Smooth muscle cell (in vitro differentiated cells): ENCODE data around the gene S1PR2. TPM values are rescaled to one million over a fixed set of nuclear protein-coding genes. Genes with fewer than 3 reads are reported as not detected.

Experiments used
- DNase-seq: peaks from one replicate; lab custom pipeline; 2025; ENCODE audit not compliant: unreplicated experiment; lab: John Stamatoyannopoulos, UW
- H2AFZ ChIP-seq: fragments of 200-600 bp; sonication (generic); 2 replicates; pipeline ENCODE4 v1.6.0; 2016; ENCODE audit warnings: antibody characterized with exemption, low read depth, mild to moderate bottlenecking
- H3F3A ChIP-seq: fragments of 200-600 bp; sonication (generic); 2 replicates; pipeline ENCODE4 v1.6.0; 2017; ENCODE audit warnings: antibody characterized with exemption, low read depth
- H3K27ac ChIP-seq: fragments of 200-600 bp; sonication (generic); 2 replicates; pipeline ENCODE4 v1.5.1; 2016; ENCODE audit warnings: low read depth, mild to moderate bottlenecking
- H3K27me3 ChIP-seq: fragments of 200-600 bp; sonication (generic); 2 replicates; pipeline ENCODE4 v1.6.1; 2016; ENCODE audit warnings: low read depth, mild to moderate bottlenecking
- H3K36me3 ChIP-seq: fragments of 200-600 bp; sonication (generic); 2 replicates; pipeline ENCODE4 v1.5.1; 2016; ENCODE audit warnings: low read depth
- H3K4me1 ChIP-seq: fragments of 200-600 bp; sonication (generic); 2 replicates; pipeline ENCODE4 v1.5.1; 2016; ENCODE audit warnings: low read depth
- H3K4me2 ChIP-seq: fragments of 200-600 bp; sonication (generic); 2 replicates; pipeline ENCODE4 v1.6.0; 2016; ENCODE audit warnings: mild to moderate bottlenecking
- H3K4me3 ChIP-seq: fragments of 200-600 bp; sonication (generic); 2 replicates; pipeline ENCODE4 v1.5.1; 2016; ENCODE audit warnings: mild to moderate bottlenecking
- H3K79me2 ChIP-seq: fragments of 200-600 bp; sonication (generic); 2 replicates; pipeline ENCODE4 v1.6.0; 2016; ENCODE audit warnings: low read depth, mild to moderate bottlenecking
- H3K9ac ChIP-seq: fragments of 200-600 bp; sonication (generic); 2 replicates; pipeline ENCODE4 v1.6.0; 2016; ENCODE audit warnings: low read depth
- H3K9me3 ChIP-seq: fragments of 200-600 bp; sonication (generic); replicated peaks from 2 replicates; pipeline ENCODE4 v1.5.1; 2016; ENCODE audit warnings: low read depth
- H4K20me1 ChIP-seq: fragments of 200-600 bp; sonication (generic); 2 replicates; pipeline ENCODE4 v1.6.0; 2016; ENCODE audit warnings: low read depth
- WGBS: methylation state at CpG from one replicate; pipeline ENCODE4 v1.1.7; 2016; ENCODE audit warnings: low lambda C conversion rate; 5-methylcytosine and 5-hydroxymethylcytosine counted together
- polyA plus RNA-seq: library from polyadenylated mRNA; unstranded; fragments of >200 nt; fragmentation: Nextera tagmentation; extraction: Ambion mirVana; gene quantifications from 2 replicates; pipeline ENCODE4 v1.2.1, GENCODE V29; 2016
- total RNA-seq: library from RNA; depleted of rRNA; stranded (reverse); fragments of >200 nt; gene quantifications from 2 replicates; pipeline ENCODE4 v1.2.3, GENCODE V29; 2014
- TF ChIP-seq, protein P1 (sequence below): fragments of 200-600 bp; sonication (generic); IDR thresholded peaks from 2 replicates; pipeline ENCODE4 v1.5.1; 2017; ENCODE audit warnings: borderline replicate concordance, mild to moderate bottlenecking, antibody characterized with exemption; ENCODE audit not compliant: insufficient read depth, poor library complexity, severe bottlenecking

Gene S1PR2
- total and polyA plus RNA-seq, 2 experiments from 2014 or later: 6.5 to 9.8 TPM

DNA sequence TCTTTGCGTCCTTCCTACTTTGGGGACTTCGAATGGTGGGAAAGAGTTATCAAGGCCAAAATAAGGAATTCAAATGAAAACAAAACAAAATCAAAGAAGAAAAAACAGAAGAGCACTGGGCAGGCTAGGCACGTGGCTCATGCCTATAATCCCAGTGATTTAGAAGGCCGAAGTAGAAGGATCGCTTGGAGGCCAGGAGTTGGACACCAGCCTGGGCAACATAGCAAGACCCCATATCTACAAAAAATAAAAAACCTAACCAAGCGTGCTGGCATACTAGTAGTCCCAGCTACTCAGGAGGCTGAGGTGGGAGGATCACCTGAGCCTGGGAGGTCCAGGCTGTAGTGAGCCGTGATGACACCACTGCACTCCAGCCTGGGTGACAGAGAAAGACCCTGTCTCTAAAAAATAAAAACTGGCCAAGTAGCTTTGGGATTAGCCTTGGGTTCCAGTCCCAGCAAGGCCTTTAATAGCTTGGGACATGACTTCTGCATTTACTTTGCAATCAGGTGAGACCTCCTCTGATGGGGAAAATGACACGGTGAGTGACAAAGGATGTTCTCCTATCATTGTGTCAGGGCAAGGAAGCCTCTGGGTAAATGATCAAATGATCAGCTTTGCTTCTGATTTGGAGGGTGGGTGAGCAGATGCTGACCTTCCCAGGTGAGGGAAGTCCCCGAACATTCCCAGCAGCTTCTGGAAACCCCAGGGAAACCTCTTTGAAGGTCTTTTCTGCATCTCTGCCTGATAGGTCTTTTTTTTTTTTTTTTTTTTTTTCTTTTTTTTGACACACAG is 46.9 kb upstream of the S1PR2 start:
- Histone ChIP-seq H4K20me1 (no peaks in the 10 kb centered on the region), H3K4me2 (no peak overlapping the region), H3K27ac (no peak overlapping the region), H3F3A (no peaks in the 10 kb centered on the region), H3K4me1 (no peaks in the 10 kb centered on the region), H3K9me3 (no peaks in the 10 kb centered on the region), H3K79me2 (no peaks in the 10 kb centered on the region), H3K9ac (no peak overlapping the region), H3K27me3 (no peaks in the 10 kb centered on the region), H3K4me3 (no peak overlapping the region), H3K36me3 (no peaks in the 10 kb centered on the region), H2AFZ (no peak overlapping the region)
- WGBS: 94% methylated on average over 9 of the region's 9 CpGs
- TF ChIP-seq, protein P1, sequence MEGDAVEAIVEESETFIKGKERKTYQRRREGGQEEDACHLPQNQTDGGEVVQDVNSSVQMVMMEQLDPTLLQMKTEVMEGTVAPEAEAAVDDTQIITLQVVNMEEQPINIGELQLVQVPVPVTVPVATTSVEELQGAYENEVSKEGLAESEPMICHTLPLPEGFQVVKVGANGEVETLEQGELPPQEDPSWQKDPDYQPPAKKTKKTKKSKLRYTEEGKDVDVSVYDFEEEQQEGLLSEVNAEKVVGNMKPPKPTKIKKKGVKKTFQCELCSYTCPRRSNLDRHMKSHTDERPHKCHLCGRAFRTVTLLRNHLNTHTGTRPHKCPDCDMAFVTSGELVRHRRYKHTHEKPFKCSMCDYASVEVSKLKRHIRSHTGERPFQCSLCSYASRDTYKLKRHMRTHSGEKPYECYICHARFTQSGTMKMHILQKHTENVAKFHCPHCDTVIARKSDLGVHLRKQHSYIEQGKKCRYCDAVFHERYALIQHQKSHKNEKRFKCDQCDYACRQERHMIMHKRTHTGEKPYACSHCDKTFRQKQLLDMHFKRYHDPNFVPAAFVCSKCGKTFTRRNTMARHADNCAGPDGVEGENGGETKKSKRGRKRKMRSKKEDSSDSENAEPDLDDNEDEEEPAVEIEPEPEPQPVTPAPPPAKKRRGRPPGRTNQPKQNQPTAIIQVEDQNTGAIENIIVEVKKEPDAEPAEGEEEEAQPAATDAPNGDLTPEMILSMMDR: no peak
- DNase-seq: no peak

DNA sequence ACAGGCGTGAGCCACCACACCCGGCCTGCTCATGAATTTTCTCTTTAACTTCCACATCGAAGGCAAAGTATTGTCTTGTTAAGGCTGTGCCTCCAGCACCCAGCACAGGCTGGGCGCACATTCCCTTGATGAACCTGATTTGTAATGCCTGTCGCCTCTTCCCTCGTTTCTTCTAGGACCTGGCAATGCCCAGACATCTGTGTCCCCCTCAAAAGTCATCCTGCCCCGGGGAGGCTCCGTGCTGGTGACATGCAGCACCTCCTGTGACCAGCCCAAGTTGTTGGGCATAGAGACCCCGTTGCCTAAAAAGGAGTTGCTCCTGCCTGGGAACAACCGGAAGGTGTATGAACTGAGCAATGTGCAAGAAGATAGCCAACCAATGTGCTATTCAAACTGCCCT is 43.5 kb upstream of the S1PR2 start:
- TF ChIP-seq, protein P1: no peak
- Histone ChIP-seq H3K36me3 (no peaks in the 10 kb centered on the region), H3K4me3 (no peak overlapping the region), H3K4me1 (no peaks in the 10 kb centered on the region), H3K9ac (no peak overlapping the region), H3K27me3 (peaks cover 9% of the 10 kb centered on the region), H3K9me3 (no peaks in the 10 kb centered on the region), H3F3A (no peaks in the 10 kb centered on the region), H3K4me2 (no peak overlapping the region), H2AFZ (no peak overlapping the region), H3K27ac (no peak overlapping the region), H3K79me2 (no peaks in the 10 kb centered on the region), H4K20me1 (no peaks in the 10 kb centered on the region)
- no peak for DNase-seq
- WGBS: 92% methylated on average over 10 of the region's 10 CpGs

DNA sequence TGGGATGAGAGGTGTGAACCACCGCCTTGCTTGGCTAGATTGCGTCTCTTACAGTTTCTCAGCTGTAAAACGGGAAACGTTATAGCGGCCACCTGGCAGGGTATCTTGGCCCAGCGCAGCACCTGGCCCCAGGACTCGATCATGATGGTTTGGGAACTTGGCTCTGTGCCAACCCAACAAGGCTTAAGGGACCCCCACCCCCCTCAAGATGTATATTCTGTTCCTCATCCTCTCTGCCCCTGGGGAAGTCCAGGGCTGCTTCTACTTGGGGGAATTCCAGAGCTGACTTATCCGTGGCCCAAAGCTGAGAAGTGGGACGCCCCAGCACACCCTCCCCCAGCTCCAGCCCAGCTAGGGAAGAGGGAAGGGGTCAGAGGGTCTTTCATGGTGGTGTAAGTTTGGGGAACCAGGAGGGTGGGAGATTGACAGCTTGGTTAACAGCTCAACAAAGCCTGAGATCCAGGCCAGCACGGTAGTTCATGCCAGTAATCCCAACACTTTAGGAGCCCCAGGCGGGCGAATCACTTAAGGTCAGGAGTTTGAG is 40.5 kb upstream of the S1PR2 start:
- Histone ChIP-seq H4K20me1 (no peaks in the 10 kb centered on the region), H3F3A (no peaks in the 10 kb centered on the region), H3K9me3 (no peaks in the 10 kb centered on the region), H3K4me3 (peak overlapping the region; percentile 45), H3K4me2 (no peak overlapping the region), H3K27ac (no peak overlapping the region), H3K27me3 (peaks cover 9% of the 10 kb centered on the region), H3K4me1 (no peaks in the 10 kb centered on the region), H2AFZ (no peak overlapping the region), H3K79me2 (no peaks in the 10 kb centered on the region), H3K9ac (no peak overlapping the region), H3K36me3 (no peaks in the 10 kb centered on the region)
- DNase-seq: no peak
- TF ChIP-seq, protein P1: no peak
- WGBS: 64% methylated on average over 12 of the region's 12 CpGs
